Measurements from ENCODE around the gene PPP1R17. TPM values are rescaled to one million over a fixed set of nuclear protein-coding genes. Genes with fewer than 3 reads are reported as not detected.

The PPP1R17 gene
- polyA plus RNA-seq, 1 donor from 2014 or later = 8.8 TPM

DNA sequence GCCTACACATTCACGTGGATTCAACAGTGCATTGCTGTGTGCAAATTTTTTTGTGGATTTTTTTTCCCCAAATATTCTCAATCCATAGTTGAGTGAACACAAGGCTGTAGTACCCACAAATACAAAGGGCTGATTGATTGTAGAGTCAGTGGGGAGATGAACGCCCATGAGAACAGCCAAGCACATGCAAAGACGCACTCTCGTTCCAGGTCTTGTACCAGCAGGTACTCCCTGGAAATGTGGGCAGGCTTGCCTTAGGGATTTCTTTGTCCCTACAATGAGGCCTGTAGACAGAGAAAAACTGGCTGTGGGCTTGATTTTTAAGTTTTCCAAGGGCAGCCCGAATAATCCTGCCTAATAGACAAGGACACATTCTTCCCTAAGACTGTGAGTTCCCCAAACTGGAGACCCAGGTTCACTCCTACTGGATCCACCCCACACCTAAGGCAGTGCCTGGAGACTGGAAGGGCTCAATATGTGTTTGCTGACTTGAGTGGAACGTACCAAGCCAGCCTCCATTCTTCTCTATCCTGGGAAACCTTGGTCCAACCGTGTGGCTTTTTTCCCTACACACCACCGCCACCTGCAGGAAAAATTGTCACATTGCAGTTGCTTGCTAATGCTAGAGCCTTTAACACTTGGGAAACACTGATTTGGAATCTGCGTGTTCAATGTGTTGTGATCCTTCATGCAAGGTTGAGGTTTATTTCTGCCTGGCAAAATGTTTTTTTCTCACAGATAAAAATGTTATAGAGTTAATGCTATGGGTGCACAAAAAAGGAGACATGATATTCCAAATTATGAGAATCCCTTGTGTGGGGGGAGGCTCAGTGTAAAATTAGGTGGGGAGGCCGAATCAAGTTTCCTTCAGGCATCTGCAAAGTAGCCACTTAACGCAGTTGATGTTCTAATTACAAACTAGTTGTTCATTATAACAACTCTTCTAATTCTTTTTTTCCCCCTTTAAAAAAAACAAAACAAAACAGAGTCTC is 49.3 kb downstream of the PPP1R17 start:
- H3K27ac ChIP-seq (ENCODE audit: low read length) = no peak overlapping the region
- H3K36me3 ChIP-seq (ENCODE audit: insufficient read depth, low read length) = no peaks in the 10 kb centered on the region
- H2AFZ ChIP-seq (ENCODE audit: low read depth, low read length) = no peak overlapping the region
- H4K20me1 ChIP-seq (ENCODE audit: insufficient read depth) = no peaks in the 10 kb centered on the region
- H3K4me2 ChIP-seq (ENCODE audit: low read length) = no peak overlapping the region
- H3K9me3 ChIP-seq (ENCODE audit: low read length) = no peaks in the 10 kb centered on the region
- H3K9ac ChIP-seq (ENCODE audit: low read length) = no peak overlapping the region
- no peaks in the 10 kb centered on the region for H3K27me3 ChIP-seq (ENCODE audit: insufficient read depth, low read depth, low read length)
- no peaks in the 10 kb centered on the region for H3K9me2 ChIP-seq (ENCODE audit: insufficient read depth, low read length)
- H3F3A ChIP-seq (ENCODE audit: insufficient read depth, low read length, poor library complexity, severe bottlenecking) = no peaks in the 10 kb centered on the region
- no peaks in the 10 kb centered on the region for H3K79me2 ChIP-seq (replicated peaks; ENCODE audit: insufficient read depth, low read length)
- H3K4me3 ChIP-seq (ENCODE audit: low read length) = no peak overlapping the region
- TF ChIP-seq MXI1 (conservative IDR thresholded peaks at IDR 0.05; ENCODE audit: poor library complexity, severe bottlenecking) = no peak
- peak; percentile 98 for TF ChIP-seq SMC3 (conservative IDR thresholded peaks at IDR 0.05; ENCODE audit: poor library complexity)
- TF ChIP-seq EP300 (conservative IDR thresholded peaks at IDR 0.05; ENCODE audit: poor library complexity, severe bottlenecking) = no peak
- TF ChIP-seq REST (IDR thresholded peaks at IDR 0.05; ENCODE audit: borderline replicate concordance) = no peak
- TF ChIP-seq TAF1 (IDR thresholded peaks at IDR 0.05; ENCODE audit: low read depth) = no peak
- TF ChIP-seq CTCF (IDR thresholded peaks at IDR 0.05; ENCODE audit: poor library complexity, severe bottlenecking) = peak; percentile 96
- no peak for TF ChIP-seq EZH2 (IDR thresholded peaks at IDR 0.05; ENCODE audit: borderline replicate concordance, insufficient read depth, low read length, poor library complexity, severe bottlenecking)
- TF ChIP-seq POLR2AphosphoS5 (IDR thresholded peaks at IDR 0.05) = no peak
- peak; percentile 98 for TF ChIP-seq RAD21 (conservative IDR thresholded peaks at IDR 0.05)

- Histone ChIP-seq H3K27ac (ENCODE audit: low read length) (no peak overlapping the region), H3K9ac (ENCODE audit: low read length) (no peak overlapping the region), H3K9me2 (ENCODE audit: insufficient read depth, low read length) (no peaks in the 10 kb centered on the region), H4K20me1 (ENCODE audit: insufficient read depth) (no peaks in the 10 kb centered on the region), H3F3A (ENCODE audit: insufficient read depth, low read length, poor library complexity, severe bottlenecking) (no peaks in the 10 kb centered on the region), H3K36me3 (ENCODE audit: insufficient read depth, low read length) (no peaks in the 10 kb centered on the region), H3K9me3 (ENCODE audit: low read length) (no peaks in the 10 kb centered on the region), H2AFZ (ENCODE audit: low read depth, low read length) (no peak overlapping the region), H3K79me2 (replicated peaks; ENCODE audit: insufficient read depth, low read length) (no peaks in the 10 kb centered on the region), H3K27me3 (ENCODE audit: insufficient read depth, low read depth, low read length) (no peaks in the 10 kb centered on the region), H3K4me3 (ENCODE audit: low read length) (no peak overlapping the region), H3K4me2 (ENCODE audit: low read length) (no peak overlapping the region)
- no peak for TF ChIP-seq REST (IDR thresholded peaks at IDR 0.05; ENCODE audit: borderline replicate concordance)
- no peak for TF ChIP-seq TAF1 (IDR thresholded peaks at IDR 0.05; ENCODE audit: low read depth)
- TF ChIP-seq EP300 (conservative IDR thresholded peaks at IDR 0.05; ENCODE audit: poor library complexity, severe bottlenecking) = no peak
- TF ChIP-seq RAD21 (conservative IDR thresholded peaks at IDR 0.05) = no peak
- TF ChIP-seq POLR2AphosphoS5 (IDR thresholded peaks at IDR 0.05) = no peak
- TF ChIP-seq EZH2 (IDR thresholded peaks at IDR 0.05; ENCODE audit: borderline replicate concordance, insufficient read depth, low read length, poor library complexity, severe bottlenecking) = no peak
- TF ChIP-seq SMC3 (conservative IDR thresholded peaks at IDR 0.05; ENCODE audit: poor library complexity) = no peak
- TF ChIP-seq MXI1 (conservative IDR thresholded peaks at IDR 0.05; ENCODE audit: poor library complexity, severe bottlenecking) = no peak
- TF ChIP-seq CTCF (IDR thresholded peaks at IDR 0.05; ENCODE audit: poor library complexity, severe bottlenecking) = no peak
Measured at GRCh38 chr7:31741852-31742251, 54.8 kb downstream of the PPP1R17 start.

Data from neural cell (in vitro differentiated cells).